HEK293T (cell line): Measurements from ENCODE around the gene SDC4.

Experiments used
- BHLHE40 ChIP-seq: fragments of 450-650 bp; IDR thresholded peaks from 2 replicates; pipeline ENCODE4 v1.6.1; 2016; ENCODE audit warnings: mild to moderate bottlenecking, moderate library complexity, borderline replicate concordance
- CTBP1 ChIP-seq: fragments of 450-650 bp; IDR thresholded peaks from 2 replicates; pipeline ENCODE4 v1.6.1; 2016; ENCODE audit warnings: borderline replicate concordance
- ELF4 ChIP-seq: fragments of 450-650 bp; IDR thresholded peaks from 2 replicates; pipeline ENCODE4 v1.6.1; 2017; ENCODE audit warnings: antibody characterized with exemption
- FOXA1 ChIP-seq: fragments of 450-650 bp; IDR thresholded peaks from 2 replicates; pipeline ENCODE4 v1.6.1; 2016; ENCODE audit warnings: mild to moderate bottlenecking
- FOXK2 ChIP-seq: fragments of 450-650 bp; IDR thresholded peaks from 2 replicates; pipeline ENCODE4 v1.6.1; 2016; ENCODE audit warnings: mild to moderate bottlenecking
- FOXM1 ChIP-seq: fragments of 450-650 bp; IDR thresholded peaks from 2 replicates; pipeline ENCODE4 v1.6.1; 2017; ENCODE audit warnings: mild to moderate bottlenecking, borderline replicate concordance
- LEF1 ChIP-seq: fragments of 450-650 bp; IDR thresholded peaks from 2 replicates; pipeline ENCODE4 v1.6.1; 2017; ENCODE audit warnings: mild to moderate bottlenecking, borderline replicate concordance
- SP1 ChIP-seq: fragments of 450-650 bp; IDR thresholded peaks from 2 replicates; pipeline ENCODE4 v1.6.1; 2017
- SUZ12 ChIP-seq: fragments of 450-650 bp; IDR thresholded peaks from 2 replicates; pipeline ENCODE4 v1.6.1; 2016; ENCODE audit warnings: mild to moderate bottlenecking
- ZNF384 ChIP-seq: fragments of 450-650 bp; IDR thresholded peaks from 2 replicates; pipeline ENCODE4 v1.6.1; 2016
- TF ChIP-seq, protein P1 (sequence below): fragments of 450-650 bp; IDR thresholded peaks from 2 replicates; pipeline ENCODE4 v1.6.1; 2016

GRCh38 chr20:45318386-45318939 is 29.8 kb downstream of the SDC4 start:
- TF ChIP-seq SP1, result no peak
- no peak for TF ChIP-seq FOXM1
- no peak for TF ChIP-seq FOXA1
- no peak for TF ChIP-seq BHLHE40
- no peak for TF ChIP-seq LEF1
- no peak for TF ChIP-seq ZNF384
- TF ChIP-seq CTBP1, result no peak
- TF ChIP-seq, protein P1, sequence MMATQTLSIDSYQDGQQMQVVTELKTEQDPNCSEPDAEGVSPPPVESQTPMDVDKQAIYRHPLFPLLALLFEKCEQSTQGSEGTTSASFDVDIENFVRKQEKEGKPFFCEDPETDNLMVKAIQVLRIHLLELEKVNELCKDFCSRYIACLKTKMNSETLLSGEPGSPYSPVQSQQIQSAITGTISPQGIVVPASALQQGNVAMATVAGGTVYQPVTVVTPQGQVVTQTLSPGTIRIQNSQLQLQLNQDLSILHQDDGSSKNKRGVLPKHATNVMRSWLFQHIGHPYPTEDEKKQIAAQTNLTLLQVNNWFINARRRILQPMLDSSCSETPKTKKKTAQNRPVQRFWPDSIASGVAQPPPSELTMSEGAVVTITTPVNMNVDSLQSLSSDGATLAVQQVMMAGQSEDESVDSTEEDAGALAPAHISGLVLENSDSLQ, result no peak
- TF ChIP-seq ELF4, result no peak
- TF ChIP-seq SUZ12, result no peak
- no peak for TF ChIP-seq FOXK2
